ENCODE measurements around the gene TSPAN16. TPM values are rescaled to one million over a fixed set of nuclear protein-coding genes. Genes with fewer than 3 reads are reported as not detected.
A peak's percentile ranks its signal among the peaks of the same experiment; 100 is the strongest.

Gene TSPAN16
- total and polyA plus RNA-seq, 2 of the 13 experiments (the other 11 are each of a cell fraction or from before 2014, with no cell fraction given): not detected

DNA sequence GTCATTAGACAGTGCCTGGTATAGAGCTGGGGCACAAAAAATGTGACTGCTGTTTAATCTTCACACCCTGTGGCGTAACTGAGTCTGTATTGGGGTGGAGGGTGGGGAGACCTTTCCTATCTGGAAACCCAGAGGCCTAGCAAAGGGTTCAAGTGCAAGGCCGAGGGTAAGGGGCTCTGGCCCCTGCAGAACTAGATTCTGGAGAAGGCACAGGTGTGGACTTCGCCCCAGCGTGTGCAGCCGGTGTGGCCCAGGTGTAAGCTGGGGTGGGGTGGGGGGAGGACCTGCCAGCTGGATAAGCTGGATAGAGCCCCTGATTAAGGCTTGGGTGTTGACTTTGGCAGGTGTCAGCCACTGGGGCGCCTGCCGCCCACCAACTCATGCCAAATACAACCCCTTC lies 42.2 kb downstream of the TSPAN16 start (continued):
- TF ChIP-seq U2AF2 (IDR thresholded peaks at IDR 0.05; ENCODE audit: low read depth, low read length) (no peak), TBX2 (CRISPR knock-in tag; IDR thresholded peaks at IDR 0.05; ENCODE audit: borderline replicate concordance) (peak; percentile 35; the same call in 1 of the 2 replicates), HNF4G (IDR thresholded peaks at IDR 0.05; ENCODE audit: borderline replicate concordance, low read depth, low read length) (peak; percentile 31; the same call in 1 of the 2 replicates), HNF4G (CRISPR knock-in tag; IDR thresholded peaks at IDR 0.05; ENCODE audit: borderline replicate concordance, low read depth) (no peak), RARA (CRISPR knock-in tag; IDR thresholded peaks at IDR 0.05) (0 out of 2 replicates have a peak, but pooled peaks have one; percentile 9)

- FAIRE-seq (no peak), ATAC-seq (peak; percentile 13), DNase-seq (ENCODE audit: low spot score) (no peak)
- WGBS (ENCODE audit: low lambda C conversion rate): 13% methylated on average over 20 of the region's 21 CpGs
- peak overlapping the region; percentile 61; the same call in 1 of the 2 replicates for H3K9ac ChIP-seq (ENCODE audit: insufficient read depth, low read depth, low read length)
- peak overlapping the region; percentile 97 for H3K4me2 ChIP-seq (ENCODE audit: low read depth, low read length)
- peaks cover 27% of the 10 kb centered on the region for H3K4me1 ChIP-seq (ENCODE audit: insufficient read depth, low read length)
- H3K79me2 ChIP-seq (ENCODE audit: insufficient read depth, low read length): no peaks in the 10 kb centered on the region
- in situ Hi-C loops (cut with HindIII; ENCODE audit: extremely low pct_ligation_motif_present, low pct_unique_long_range_greater_than_20kb) (no loop called here), intact Hi-C loops (cut with micrococcal nuclease; ENCODE audit: unreplicated experiment) (no loop called here)
- H3K4me3 ChIP-seq (replicated peaks in 1 of 3; ENCODE audit: insufficient read depth in 1 of 3, low read depth in 2 of 3, low read length in 3 of 3): peak overlapping the region; percentile 67 to 81 (median 81)
- TSS peak; percentile 53 for BruUV-seq (replicated peaks)
- POLR2A ChIA-PET: interaction anchor here (2.7 kb wide), 1 partner anchor 36 kb away, joined by 17 read pairs; the partner anchor contains the start of gene SWSAP1
- no peak overlapping the region for H3K27ac ChIP-seq (ENCODE audit: extremely low read length, insufficient read depth, low read length)
- no peaks in the 10 kb centered on the region for H4K20me1 ChIP-seq (ENCODE audit: insufficient read depth, low read length)
- peaks cover 0 to 2% of the 10 kb centered on the region in 2 experiments; a peak in 1 of 5 replicates for H3K36me3 ChIP-seq (replicated peaks in 1 of 2; ENCODE audit: control insufficient read depth in 1 of 2, insufficient read depth in 2 of 2, low read length in 2 of 2)
- H3K27me3 ChIP-seq (ENCODE audit: control insufficient read depth in 1 of 2, insufficient read depth in 2 of 2, low read length in 2 of 2): no peaks in the 10 kb centered on the region
- CTCF ChIA-PET (ENCODE audit: low intra/inter-chr PET ratio, low total read pairs): no interaction called here
- H2AFZ ChIP-seq (ENCODE audit: low read length): no peak overlapping the region
- H3K9me3 ChIP-seq (ENCODE audit: low read length): no peaks in the 10 kb centered on the region
- TF ChIP-seq ZNF713 (CRISPR knock-in tag; IDR thresholded peaks at IDR 0.05) (no peak), MXD4 (CRISPR knock-in tag; IDR thresholded peaks at IDR 0.05) (no peak), ZFP91 (CRISPR knock-in tag; IDR thresholded peaks at IDR 0.05; ENCODE audit: borderline replicate concordance) (peak; percentile 7; the same call in 1 of the 2 replicates), ZFP90 (CRISPR knock-in tag; IDR thresholded peaks at IDR 0.05; ENCODE audit: borderline replicate concordance) (no peak), ZNF3 (CRISPR knock-in tag; IDR thresholded peaks at IDR 0.05) (no peak), ZIK1 (CRISPR knock-in tag; IDR thresholded peaks at IDR 0.05; ENCODE audit: borderline replicate concordance, low read depth) (no peak), TGIF2 (CRISPR knock-in tag; IDR thresholded peaks at IDR 0.05) (no peak), ATF7-NPFF (CRISPR knock-in tag; IDR thresholded peaks at IDR 0.05; ENCODE audit: low read depth) (peak; percentile 7; the same call in 1 of the 2 replicates), ZNF546 (CRISPR knock-in tag; conservative IDR thresholded peaks at IDR 0.05) (0 out of 2 replicates have a peak, but pooled peaks have one; percentile 19), FOSL2 (CRISPR knock-in tag; IDR thresholded peaks at IDR 0.05) (0 out of 2 replicates have a peak, but pooled peaks have one; percentile 7), YY1 (IDR thresholded peaks at IDR 0.05; ENCODE audit: insufficient read depth, insufficient replicate concordance, low read depth, low read length) (peak; percentile 3)
- TF ChIP-seq, protein P1, sequence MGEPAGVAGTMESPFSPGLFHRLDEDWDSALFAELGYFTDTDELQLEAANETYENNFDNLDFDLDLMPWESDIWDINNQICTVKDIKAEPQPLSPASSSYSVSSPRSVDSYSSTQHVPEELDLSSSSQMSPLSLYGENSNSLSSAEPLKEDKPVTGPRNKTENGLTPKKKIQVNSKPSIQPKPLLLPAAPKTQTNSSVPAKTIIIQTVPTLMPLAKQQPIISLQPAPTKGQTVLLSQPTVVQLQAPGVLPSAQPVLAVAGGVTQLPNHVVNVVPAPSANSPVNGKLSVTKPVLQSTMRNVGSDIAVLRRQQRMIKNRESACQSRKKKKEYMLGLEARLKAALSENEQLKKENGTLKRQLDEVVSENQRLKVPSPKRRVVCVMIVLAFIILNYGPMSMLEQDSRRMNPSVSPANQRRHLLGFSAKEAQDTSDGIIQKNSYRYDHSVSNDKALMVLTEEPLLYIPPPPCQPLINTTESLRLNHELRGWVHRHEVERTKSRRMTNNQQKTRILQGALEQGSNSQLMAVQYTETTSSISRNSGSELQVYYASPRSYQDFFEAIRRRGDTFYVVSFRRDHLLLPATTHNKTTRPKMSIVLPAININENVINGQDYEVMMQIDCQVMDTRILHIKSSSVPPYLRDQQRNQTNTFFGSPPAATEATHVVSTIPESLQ (CRISPR knock-in tag; conservative IDR thresholded peaks at IDR 0.05): no peak
- TF ChIP-seq, protein P2, sequence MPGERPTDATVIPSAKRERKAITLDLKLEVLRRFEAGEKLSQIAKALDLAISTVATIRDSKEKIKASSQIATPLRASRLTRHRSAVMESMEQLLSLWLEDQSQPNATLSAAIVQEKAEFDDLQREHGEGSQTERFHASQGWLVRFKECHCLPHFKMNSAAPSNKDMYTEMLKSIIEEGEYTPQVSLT (CRISPR knock-in tag; IDR thresholded peaks at IDR 0.05; ENCODE audit: borderline replicate concordance, low read depth): no peak
These were observed 42.8 kb downstream of the TSPAN16 start for GRCh38 chr19:11338569-11339253.
